GM18951 (cell line): ENCODE results near the gene SYTL1.

Experiments
- POLR2A ChIP-seq: IDR thresholded peaks from 4 replicates; pipeline ENCODE4 v1.6.1; 2011; ENCODE audit warnings: mild to moderate bottlenecking; ENCODE audit not compliant: insufficient read length, insufficient read depth; ENCODE audit errors: extremely low read depth
- in situ Hi-C: fragments of 300-500 bp; cut with MboI; formaldehyde crosslinking; loops from one replicate; pipeline ENCODE4 v1.12.0; 2022; ENCODE audit warnings: low sequenced_read_pairs, mixed read lengths, inconsistent platforms; ENCODE audit not compliant: unreplicated experiment

SYTL1 gene

DNA sequence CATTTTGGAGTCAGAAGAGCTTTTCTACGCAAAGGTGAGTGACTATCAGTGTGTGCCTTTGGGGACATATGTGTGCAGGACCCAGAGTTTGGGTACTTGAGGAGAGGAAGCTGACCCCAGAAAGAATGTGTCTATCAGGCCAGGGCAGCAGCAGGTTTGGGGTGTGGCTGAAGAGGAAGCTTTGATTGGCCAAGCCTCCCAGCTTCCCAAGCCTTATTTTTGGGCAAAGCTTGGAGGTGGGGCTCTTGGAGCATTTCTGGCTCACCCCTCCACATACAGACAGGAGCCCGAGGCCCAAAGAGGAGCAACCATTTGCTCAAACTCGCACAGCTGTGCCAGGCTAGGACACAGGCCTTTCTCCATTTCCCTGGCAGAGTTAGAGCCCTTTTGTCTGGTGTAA, 55.3 kb downstream of the SYTL1 start:
- in situ Hi-C loops: loop anchor here (5.0 kb wide), 1 partner anchor 210 kb away; no protein-coding TSS in a partner anchor

DNA sequence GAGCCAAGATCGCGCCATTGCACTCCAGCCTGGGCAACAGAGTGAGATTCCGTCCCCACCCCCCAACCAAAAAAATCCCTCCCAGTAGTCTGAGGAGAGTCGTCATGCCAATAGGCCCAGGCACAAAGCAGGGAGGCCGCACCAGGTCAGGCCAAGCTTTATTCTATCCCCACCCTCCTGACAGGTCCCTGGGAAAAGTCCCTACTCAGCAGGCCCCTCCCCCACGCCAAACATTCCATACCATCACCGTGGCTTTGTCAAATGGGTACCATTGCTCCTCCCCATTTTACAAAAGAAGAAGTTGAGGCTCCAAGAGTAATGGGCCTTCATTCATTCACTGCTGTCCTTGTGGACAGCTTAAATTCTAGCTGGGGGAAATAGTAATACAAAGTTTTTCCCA, 55.9 kb downstream of the SYTL1 start:
- in situ Hi-C loops: loop anchor here (5.0 kb wide), 1 partner anchor 210 kb away; no protein-coding TSS in a partner anchor
- no peak for TF ChIP-seq POLR2A

More for the DNA sequence above, 55.3 kb downstream of the SYTL1 start:
- no peak for TF ChIP-seq POLR2A

DNA sequence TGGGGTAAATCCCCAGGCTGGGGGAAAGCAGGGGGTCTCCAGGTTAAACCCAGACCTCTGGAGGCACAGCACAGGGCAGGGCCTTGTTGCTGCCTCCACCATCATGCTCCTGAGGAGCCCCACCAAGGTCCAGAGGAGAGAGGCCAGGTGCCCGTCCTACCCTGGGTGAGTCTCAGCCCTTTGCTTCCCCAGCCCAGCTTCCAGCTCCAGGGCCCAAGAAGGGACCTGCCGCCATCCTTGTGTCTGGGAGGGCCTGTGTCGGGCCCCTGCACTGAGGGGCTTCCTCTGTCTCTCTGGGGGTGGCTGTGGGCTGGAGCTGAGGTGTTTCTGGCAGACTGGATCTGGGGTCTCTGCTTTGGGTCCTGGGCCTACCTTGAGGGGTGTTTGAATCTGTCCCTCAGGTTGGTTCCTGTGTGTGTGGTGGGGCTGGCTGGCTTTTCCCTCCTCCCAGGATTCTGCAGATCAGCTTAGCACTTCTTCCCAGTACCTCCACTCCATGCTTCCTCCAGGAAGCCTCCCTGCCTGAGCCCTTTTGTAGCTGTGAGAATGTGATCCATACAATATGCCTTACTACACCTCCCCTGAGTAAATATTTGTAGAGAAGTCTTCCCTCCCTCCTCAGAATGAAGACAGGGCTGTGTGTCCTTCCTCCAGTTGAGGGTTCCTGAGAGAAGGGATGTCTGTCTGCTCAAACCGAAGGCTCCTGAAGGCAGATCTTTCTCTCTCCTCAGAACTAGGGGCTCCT, 56.8 kb downstream of the SYTL1 start:
- in situ Hi-C loops: loop anchor here (5.0 kb wide), 1 partner anchor 209 kb away; no protein-coding TSS in a partner anchor
- TF ChIP-seq POLR2A: no peak

DNA sequence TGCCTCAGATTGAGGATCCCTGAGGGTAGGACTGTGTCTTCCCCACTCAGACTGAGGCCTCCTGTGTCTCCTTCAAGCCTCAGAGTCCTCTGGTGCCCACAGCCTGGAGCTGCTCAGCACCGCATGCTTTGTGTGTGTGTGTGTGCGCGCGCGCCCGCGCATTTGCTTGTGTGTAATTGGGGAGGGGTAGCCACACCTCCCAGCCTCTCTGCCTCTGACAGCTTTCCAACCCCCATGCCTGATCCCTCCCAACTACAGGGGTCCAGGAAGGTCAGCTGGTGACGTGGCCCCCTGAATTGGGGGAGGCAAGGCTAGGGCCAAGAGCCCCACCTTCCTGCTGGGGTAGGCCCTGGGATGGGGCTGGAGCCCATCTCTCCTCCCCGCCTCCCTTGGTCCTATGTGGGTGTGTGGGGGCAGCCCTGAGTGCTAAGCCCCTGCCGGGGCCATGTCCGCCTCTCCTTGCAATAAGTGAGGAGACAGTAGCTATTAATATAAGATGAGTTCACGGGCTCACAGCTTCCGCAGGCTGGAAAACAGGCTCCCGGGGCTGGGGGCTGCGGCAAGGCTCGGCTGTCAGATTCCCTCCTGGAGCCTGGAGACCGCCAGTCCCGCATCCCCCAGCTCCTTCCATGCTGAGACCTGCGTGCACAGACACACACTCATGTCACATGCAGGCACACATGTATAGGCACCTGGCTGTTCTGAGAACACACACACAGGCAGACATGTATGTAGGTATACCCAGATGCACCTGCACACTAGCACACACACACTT, 57.6 kb downstream of the SYTL1 start:
- peak; percentile 10 for TF ChIP-seq POLR2A
- in situ Hi-C loops: loop anchor here (5.0 kb wide), 1 partner anchor 208 kb away; no protein-coding TSS in a partner anchor

DNA sequence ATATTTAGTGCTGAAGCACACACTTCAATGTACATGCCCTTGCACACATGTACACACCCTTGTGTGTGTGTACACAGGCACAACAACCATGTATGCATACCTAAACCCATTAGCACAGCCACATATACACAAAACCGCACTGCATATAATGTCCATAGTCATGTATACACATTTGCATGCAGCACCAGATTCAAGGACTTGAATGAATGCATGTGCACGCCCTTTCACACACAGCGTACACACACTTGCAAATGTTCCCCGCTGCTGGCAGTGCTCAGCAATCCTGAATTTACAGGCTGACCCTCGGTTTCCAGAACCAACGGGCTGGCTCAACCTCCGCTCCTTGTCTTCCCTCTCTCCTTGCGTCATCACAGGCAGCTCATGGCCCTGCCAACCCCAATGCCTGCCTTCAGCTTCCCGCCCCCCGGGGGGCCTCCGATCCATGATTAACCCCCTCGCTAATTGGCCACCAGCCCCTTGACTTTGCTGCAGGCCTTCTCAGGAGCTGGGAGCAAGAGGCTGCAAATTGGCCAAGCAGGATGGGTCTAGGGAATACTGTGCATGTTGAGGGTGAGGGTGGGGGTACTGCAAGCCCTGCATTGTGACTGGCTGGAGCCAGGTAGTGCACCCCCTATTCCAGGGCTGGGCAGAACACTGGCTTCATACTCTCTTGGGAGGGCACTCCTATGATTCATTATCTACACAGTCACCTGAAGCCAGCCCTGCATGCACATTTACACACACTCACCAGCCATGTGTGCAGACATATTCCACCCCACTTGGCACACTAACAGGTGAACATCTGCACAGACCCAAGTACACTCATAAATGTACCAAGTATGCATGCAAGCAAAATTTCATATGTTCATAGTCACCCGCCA, 58.5 kb downstream of the SYTL1 start:
- no peak for TF ChIP-seq POLR2A
- in situ Hi-C loops: no loop called here

DNA sequence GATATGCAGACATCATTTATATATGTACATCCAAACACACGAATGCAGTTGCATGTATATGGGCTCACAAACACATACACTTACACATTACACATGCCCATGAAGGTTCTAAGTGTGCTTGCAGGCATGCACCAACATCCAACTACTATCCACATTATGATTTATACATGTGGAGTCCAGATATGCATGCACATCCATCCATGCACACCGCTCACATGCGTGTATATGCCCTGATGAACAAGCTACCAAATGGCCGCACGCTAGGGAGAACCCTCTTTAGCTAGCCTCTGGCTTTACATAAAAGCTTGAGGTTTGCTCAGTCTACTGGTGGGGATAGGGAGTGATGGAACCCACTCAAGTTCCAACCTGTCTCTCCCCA, 59.1 kb downstream of the SYTL1 start:
- TF ChIP-seq POLR2A: no peak
- in situ Hi-C loops: no loop called here

DNA sequence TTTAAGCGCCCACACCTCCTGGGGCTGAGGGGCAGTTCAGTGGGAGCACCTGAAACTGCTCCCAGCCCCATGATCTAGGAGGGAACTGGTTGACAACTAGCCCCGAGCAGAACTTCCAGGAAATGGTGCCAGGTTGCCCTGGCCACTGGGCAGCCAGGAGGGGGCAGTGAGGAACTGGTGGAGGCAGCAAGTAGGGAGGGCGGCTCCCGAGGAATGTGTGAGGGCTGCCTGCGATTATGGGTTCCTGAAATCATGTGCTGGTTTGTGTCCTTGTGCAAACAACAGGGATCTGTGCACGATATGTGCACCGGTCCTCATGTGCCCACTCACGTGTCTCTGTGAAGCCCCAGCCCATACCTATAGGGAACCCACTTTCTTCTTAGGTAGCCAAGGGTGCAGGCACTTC, 60.5 kb downstream of the SYTL1 start:
- in situ Hi-C loops: no loop called here
- TF ChIP-seq POLR2A: no peak

DNA sequence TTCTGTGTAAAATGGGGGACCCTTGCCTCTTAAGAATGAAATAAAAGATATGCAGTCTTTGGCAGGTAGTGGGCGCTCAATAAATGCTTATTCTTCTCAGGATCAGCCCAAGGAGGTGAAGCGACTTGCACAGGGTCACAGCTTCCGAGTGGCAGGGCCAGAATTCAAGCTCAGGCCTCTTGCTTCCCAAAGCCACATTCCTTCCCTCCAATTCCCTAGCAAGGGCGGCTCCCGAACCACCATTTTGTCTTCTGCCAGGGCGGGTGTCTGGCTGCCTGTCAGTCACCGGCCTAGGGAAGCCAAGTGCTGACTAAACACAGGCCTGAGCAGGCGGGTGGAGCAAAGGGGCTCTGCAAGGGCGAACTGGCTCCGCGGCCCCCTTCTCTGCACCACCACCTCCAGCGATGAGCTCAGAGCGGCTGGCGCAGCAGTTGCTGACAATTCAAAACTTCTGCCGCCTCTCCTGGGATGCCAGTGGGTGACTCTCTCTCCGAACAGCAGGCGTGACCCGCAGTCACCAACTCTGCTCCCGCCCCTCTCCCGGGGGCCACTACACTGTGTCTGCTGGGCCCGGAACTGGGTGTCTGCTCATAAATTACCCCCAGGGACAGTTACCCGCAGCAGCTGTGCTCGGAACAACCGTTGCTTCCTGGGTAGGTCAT, 61.4 kb downstream of the SYTL1 start:
- in situ Hi-C loops: no loop called here
- TF ChIP-seq POLR2A: no peak
